Breast epithelium (tissue), 4 donors: Measurements from ENCODE around the gene UGGT1. TPM values are rescaled to one million over a fixed set of nuclear protein-coding genes. Genes with fewer than 3 reads are reported as not detected.

Source experiments
- DNase-seq, 2 donors: peaks; one replicate each; pipeline ENCODE4 v3.0.0-alpha.2; 2019; ENCODE audit warnings: low spot score in 2 of 2
- H3K27ac ChIP-seq, 2 donors: fragments of 200-600 bp; sonication (generic) in 1 of 2; one replicate each; pipeline ENCODE4 v1.5.1; 2016 to 2019; ENCODE audit warnings: mild to moderate bottlenecking in 1 of 2
- H3K27me3 ChIP-seq, 2 donors: fragments of 200-600 bp; sonication (generic) in 1 of 2; one replicate each; pipeline versions ENCODE4 v1.5.1 to v1.6.0; 2017 to 2019; ENCODE audit warnings: control low read depth in 1 of 2, mild to moderate bottlenecking in 1 of 2
- H3K36me3 ChIP-seq: fragments of 200-600 bp; one replicate; pipeline ENCODE4 v1.5.1; 2019
- H3K4me1 ChIP-seq, 2 donors: fragments of 200-600 bp; sonication (generic); one replicate each; pipeline ENCODE4 v1.5.1; 2016 to 2019; ENCODE audit warnings: control low read depth in 1 of 2
- H3K4me3 ChIP-seq, 3 donors: fragments of 200-600 bp; sonication (generic); 1 replicate in 2 of 3; 2 replicates in 1 of 3; pipeline ENCODE4 v1.5.1; 2016 to 2019; ENCODE audit warnings: mild to moderate bottlenecking in 3 of 3, moderate library complexity in 2 of 3
- H3K9me3 ChIP-seq, 2 donors: fragments of 200-600 bp; sonication (generic) in 1 of 2; one replicate each; pipeline ENCODE4 v1.5.1; 2016 to 2019; ENCODE audit warnings: control low read depth in 1 of 2
- CTCF ChIP-seq, 3 donors: fragments of 450-650 bp; IDR thresholded peaks; one replicate each; pipeline ENCODE4 v1.5.1; 2016 to 2017; ENCODE audit warnings: antibody characterized with exemption in 3 of 3, mild to moderate bottlenecking in 3 of 3, moderate library complexity in 3 of 3
- POLR2A ChIP-seq: fragments of 450-650 bp; IDR thresholded peaks from one replicate; pipeline ENCODE4 v1.6.1; 2016; ENCODE audit warnings: antibody characterized with exemption, mild to moderate bottlenecking, moderate library complexity
- POLR2AphosphoS5 ChIP-seq, 3 donors: sonication (generic); formaldehyde crosslinking; IDR thresholded peaks; one replicate each; pipeline ENCODE4 v1.6.1; 2017; ENCODE audit warnings: antibody characterized with exemption in 3 of 3
- intact Hi-C: fragments of 100-400 bp; cut with DNase I; formaldehyde crosslinking; loops from one replicate; pipeline ENCODE4 v1.15.1; 2023; ENCODE audit warnings: low total_unique reads
- total RNA-seq, 3 donors: library from RNA; depleted of rRNA; stranded (reverse); fragments of >200 nt; gene quantifications; one replicate each; pipeline ENCODE4 v1.1.0, GENCODE V29; 2016

The UGGT1 gene, protein sequence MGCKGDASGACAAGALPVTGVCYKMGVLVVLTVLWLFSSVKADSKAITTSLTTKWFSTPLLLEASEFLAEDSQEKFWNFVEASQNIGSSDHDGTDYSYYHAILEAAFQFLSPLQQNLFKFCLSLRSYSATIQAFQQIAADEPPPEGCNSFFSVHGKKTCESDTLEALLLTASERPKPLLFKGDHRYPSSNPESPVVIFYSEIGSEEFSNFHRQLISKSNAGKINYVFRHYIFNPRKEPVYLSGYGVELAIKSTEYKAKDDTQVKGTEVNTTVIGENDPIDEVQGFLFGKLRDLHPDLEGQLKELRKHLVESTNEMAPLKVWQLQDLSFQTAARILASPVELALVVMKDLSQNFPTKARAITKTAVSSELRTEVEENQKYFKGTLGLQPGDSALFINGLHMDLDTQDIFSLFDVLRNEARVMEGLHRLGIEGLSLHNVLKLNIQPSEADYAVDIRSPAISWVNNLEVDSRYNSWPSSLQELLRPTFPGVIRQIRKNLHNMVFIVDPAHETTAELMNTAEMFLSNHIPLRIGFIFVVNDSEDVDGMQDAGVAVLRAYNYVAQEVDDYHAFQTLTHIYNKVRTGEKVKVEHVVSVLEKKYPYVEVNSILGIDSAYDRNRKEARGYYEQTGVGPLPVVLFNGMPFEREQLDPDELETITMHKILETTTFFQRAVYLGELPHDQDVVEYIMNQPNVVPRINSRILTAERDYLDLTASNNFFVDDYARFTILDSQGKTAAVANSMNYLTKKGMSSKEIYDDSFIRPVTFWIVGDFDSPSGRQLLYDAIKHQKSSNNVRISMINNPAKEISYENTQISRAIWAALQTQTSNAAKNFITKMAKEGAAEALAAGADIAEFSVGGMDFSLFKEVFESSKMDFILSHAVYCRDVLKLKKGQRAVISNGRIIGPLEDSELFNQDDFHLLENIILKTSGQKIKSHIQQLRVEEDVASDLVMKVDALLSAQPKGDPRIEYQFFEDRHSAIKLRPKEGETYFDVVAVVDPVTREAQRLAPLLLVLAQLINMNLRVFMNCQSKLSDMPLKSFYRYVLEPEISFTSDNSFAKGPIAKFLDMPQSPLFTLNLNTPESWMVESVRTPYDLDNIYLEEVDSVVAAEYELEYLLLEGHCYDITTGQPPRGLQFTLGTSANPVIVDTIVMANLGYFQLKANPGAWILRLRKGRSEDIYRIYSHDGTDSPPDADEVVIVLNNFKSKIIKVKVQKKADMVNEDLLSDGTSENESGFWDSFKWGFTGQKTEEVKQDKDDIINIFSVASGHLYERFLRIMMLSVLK (N-terminal part only)
- total RNA-seq: 10 to 100 TPM; 46.9 to 57.7 (median 54.7) TPM

- H3K27ac ChIP-seq: peak within 1 kb of the TSS; percentile 81 to 83
These were observed at the start of gene UGGT1 for GRCh38 chr2:128090945-128091725. Gene UGGT1 (plus strand): TSS chr2:128091200. CDS start chr2:128091358, 158 bp downstream.

DNA sequence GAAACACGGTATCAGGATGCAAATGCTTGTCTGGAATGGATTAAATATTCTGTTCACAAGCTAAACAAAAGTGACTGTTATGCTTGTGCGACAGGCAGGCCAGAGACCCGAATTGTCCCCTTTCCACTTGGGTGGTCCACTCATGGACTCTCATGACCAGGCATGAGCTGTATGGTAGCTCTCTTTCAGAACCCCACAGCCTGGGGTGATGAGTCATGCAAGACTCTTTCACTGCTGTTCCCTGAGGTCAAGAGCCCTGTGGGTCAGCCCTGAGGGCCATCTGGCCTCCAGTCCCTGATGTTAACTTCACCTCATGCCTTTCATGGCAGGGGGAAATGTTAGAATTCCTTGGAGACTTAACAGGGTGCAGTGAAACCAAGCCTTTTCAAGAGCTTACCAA lies 49.4 kb upstream of the UGGT1 start:
- no peak overlapping the region for H3K27ac ChIP-seq
- no peaks in the 10 kb centered on the region for H3K27me3 ChIP-seq
- intact Hi-C loops: no loop called here
- no peak for DNase-seq
- no peak overlapping the region for H3K4me3 ChIP-seq
- no peaks in the 10 kb centered on the region for H3K4me1 ChIP-seq
- peaks cover 20 to 28% of the 10 kb centered on the region in 2 donors for H3K9me3 ChIP-seq
- no peak for TF ChIP-seq CTCF (IDR thresholded peaks at IDR 0.05)
- TF ChIP-seq POLR2A: no peak
- TF ChIP-seq POLR2AphosphoS5 (IDR thresholded peaks at IDR 0.05): no peak
- H3K36me3 ChIP-seq: no peaks in the 10 kb centered on the region

More at GRCh38 chr2:128090945-128091725, at the start of gene UGGT1:
- peak; percentile 87 to 92 for DNase-seq
- Histone ChIP-seq H3K27me3 (no peaks in the 10 kb centered on the region), H3K36me3 (no peaks in the 10 kb centered on the region), H3K9me3 (no peaks in the 10 kb centered on the region), H3K4me3 (peak within 1 kb of the TSS; percentile 87 to 100 (median 95)), H3K4me1 (no peaks in the 10 kb centered on the region)
- intact Hi-C loops: no loop called here
- TF ChIP-seq POLR2AphosphoS5 (IDR thresholded peaks at IDR 0.05) (peak; percentile 74 to 93 (median 90)), CTCF (IDR thresholded peaks at IDR 0.05) (no peak), POLR2A (peak; percentile 60)

- intact Hi-C loops: no loop called here
- peaks cover 15 to 16% of the 10 kb centered on the region in 2 donors for H3K9me3 ChIP-seq
- no peak for DNase-seq
- TF ChIP-seq CTCF (IDR thresholded peaks at IDR 0.05): no peak
- H3K27ac ChIP-seq: no peak overlapping the region
- H3K27me3 ChIP-seq: no peaks in the 10 kb centered on the region
- H3K36me3 ChIP-seq: no peaks in the 10 kb centered on the region
- no peaks in the 10 kb centered on the region for H3K4me1 ChIP-seq
- no peak overlapping the region for H3K4me3 ChIP-seq
These were observed 48.0 kb upstream of the UGGT1 start for GRCh38 chr2:128043041-128043440.

DNA sequence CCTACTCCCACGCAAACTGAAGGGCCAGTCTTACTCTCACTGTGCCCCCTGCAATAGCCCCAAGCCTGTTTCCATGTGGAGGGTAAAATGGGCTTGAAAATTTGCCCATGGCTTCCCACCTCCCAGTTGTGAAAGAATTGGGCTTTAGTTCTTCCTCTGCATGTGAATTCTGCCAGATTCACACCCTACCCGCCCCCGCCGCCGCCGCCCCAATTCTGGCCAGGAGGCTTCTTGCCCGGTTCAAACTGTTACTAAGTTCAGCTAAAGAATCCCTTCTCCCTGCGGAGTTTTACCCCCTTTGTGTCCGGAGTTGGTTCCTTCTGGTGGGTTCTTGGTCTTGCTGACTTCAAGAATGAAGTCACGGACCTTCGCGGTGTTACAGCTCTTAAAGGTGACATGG lies 37.7 kb upstream of the UGGT1 start:
- no peaks in the 10 kb centered on the region for H3K27me3 ChIP-seq
- intact Hi-C loops: no loop called here
- no peak overlapping the region for H3K4me3 ChIP-seq
- TF ChIP-seq POLR2AphosphoS5 (IDR thresholded peaks at IDR 0.05) (no peak), POLR2A (no peak), CTCF (IDR thresholded peaks at IDR 0.05) (no peak)
- no peaks in the 10 kb centered on the region for H3K4me1 ChIP-seq
- no peaks in the 10 kb centered on the region for H3K36me3 ChIP-seq
- H3K9me3 ChIP-seq: peaks cover 0 to 13% of the 10 kb centered on the region in 2 donors
- no peak for DNase-seq
- no peak overlapping the region for H3K27ac ChIP-seq
